ENCODE data around the gene WDR59. TPM values are rescaled to one million over a fixed set of nuclear protein-coding genes. Genes with fewer than 3 reads are reported as not detected.

WDR59 gene
- total and polyA plus RNA-seq, 2 donors (not counting 1 experiment from before 2014, with no cell fraction given) = 52.6 to 127 TPM

DNA sequence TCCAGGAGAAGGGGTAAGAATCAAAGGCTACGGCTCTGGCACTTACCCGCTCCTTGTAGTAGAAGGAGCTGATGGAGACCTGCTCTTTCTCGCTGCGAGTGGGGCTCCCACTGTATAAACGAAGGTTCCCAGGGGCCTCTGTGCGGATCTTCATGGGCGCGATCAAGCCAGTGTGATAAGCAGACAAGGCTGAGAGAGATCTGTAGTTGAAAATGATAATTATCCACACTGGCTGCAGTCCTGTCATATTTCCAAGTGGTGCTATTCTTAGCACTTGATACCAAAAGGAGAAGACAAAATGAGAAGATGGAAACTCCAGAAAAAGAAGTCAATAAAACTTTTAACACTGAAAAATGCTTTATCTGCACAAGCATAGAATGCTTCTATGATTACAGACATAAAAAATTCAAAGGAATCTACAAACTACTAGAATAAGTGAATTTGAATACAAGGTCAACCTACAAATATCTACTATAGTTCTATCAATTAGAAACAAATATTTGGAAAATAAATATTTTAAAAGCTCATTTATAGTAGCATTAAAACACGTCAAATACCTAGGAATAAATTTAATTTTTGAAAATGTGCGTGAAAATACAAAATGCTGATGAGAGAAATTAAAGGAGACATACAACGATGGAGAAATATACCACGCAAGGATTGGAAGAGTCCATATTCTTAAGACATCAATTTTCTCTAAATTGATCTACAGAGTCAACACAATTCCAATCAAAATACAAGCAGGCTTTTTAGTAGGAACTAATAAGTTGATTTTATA is 80.8 kb downstream of the WDR59 start:
- Histone ChIP-seq H3K4me1 (ENCODE audit: control insufficient read depth in 2 of 2, insufficient read depth in 2 of 2, low read length in 2 of 2) (no peaks in the 10 kb centered on the region), H3K4me2 (replicated peaks; ENCODE audit: low read depth, low read length, poor library complexity, severe bottlenecking) (no peak overlapping the region), H3K27ac (ENCODE audit: low read length in 2 of 2) (no peak overlapping the region), H2AFZ (ENCODE audit: insufficient read depth, low read depth, low read length, poor library complexity, severe bottlenecking) (no peak overlapping the region), H3K9me3 (ENCODE audit: control extremely low read depth in 1 of 3, control insufficient read depth in 2 of 3, insufficient read depth in 1 of 3, low read length in 2 of 3) (peaks cover 0 to 4% (median 0%) of the 10 kb centered on the region in 3 donors), H4K20me1 (ENCODE audit: control insufficient read depth, insufficient read depth, low read length, poor library complexity, severe bottlenecking) (no peaks in the 10 kb centered on the region), H3K9ac (ENCODE audit: low read length) (no peak overlapping the region), H3K79me2 (ENCODE audit: control insufficient read depth, insufficient read depth, low read length) (no peaks in the 10 kb centered on the region), H3K27me3 (replicated peaks in 1 of 4; ENCODE audit: control extremely low read depth in 1 of 4, control insufficient read depth in 3 of 4, insufficient read depth in 4 of 4, low read length in 3 of 4) (no peaks in the 10 kb centered on the region), H3K36me3 (replicated peaks in 1 of 2; ENCODE audit: control extremely low read depth in 1 of 2, control insufficient read depth in 1 of 2, extremely low read depth in 1 of 2, insufficient read depth in 2 of 2, low read length in 1 of 2) (peaks cover 11 to 38% of the 10 kb centered on the region in 2 experiments), H3K4me3 (ENCODE audit: control extremely low read depth in 1 of 5, extremely low read depth in 1 of 5, insufficient read depth in 1 of 5, low read depth in 2 of 5, low read length in 4 of 5) (no peak overlapping the region)
- Mint-ChIP-seq H3K4me3 (no peak overlapping the region), H3K27ac (no peak overlapping the region), H3K4me1 (no peaks in the 10 kb centered on the region), H3K9me3 (ENCODE audit: insufficient read depth) (peaks cover 3% of the 10 kb centered on the region), H3K27me3 (no peaks in the 10 kb centered on the region)
- no peak for TF ChIP-seq EZH2 (IDR thresholded peaks at IDR 0.05; ENCODE audit: borderline replicate concordance, insufficient read depth, low read depth, low read length, poor library complexity, severe bottlenecking)
- TF ChIP-seq, protein P1, sequence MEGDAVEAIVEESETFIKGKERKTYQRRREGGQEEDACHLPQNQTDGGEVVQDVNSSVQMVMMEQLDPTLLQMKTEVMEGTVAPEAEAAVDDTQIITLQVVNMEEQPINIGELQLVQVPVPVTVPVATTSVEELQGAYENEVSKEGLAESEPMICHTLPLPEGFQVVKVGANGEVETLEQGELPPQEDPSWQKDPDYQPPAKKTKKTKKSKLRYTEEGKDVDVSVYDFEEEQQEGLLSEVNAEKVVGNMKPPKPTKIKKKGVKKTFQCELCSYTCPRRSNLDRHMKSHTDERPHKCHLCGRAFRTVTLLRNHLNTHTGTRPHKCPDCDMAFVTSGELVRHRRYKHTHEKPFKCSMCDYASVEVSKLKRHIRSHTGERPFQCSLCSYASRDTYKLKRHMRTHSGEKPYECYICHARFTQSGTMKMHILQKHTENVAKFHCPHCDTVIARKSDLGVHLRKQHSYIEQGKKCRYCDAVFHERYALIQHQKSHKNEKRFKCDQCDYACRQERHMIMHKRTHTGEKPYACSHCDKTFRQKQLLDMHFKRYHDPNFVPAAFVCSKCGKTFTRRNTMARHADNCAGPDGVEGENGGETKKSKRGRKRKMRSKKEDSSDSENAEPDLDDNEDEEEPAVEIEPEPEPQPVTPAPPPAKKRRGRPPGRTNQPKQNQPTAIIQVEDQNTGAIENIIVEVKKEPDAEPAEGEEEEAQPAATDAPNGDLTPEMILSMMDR (IDR thresholded peaks at IDR 0.05) = no peak
- WGBS (ENCODE audit: insufficient coverage) = 98% methylated on average over 8 of the region's 12 CpGs
- POLR2A ChIA-PET = no interaction called here
- CTCF ChIA-PET = interaction anchor here (0.7 kb wide), 1 partner anchor 91 kb away, joined by 3 read pairs; no protein-coding TSS in a partner anchor
- ATAC-seq (ENCODE audit: low read depth) = no peak
- intact Hi-C loops (cut with micrococcal nuclease) = no loop called here
- DNase-seq = no peak

DNA sequence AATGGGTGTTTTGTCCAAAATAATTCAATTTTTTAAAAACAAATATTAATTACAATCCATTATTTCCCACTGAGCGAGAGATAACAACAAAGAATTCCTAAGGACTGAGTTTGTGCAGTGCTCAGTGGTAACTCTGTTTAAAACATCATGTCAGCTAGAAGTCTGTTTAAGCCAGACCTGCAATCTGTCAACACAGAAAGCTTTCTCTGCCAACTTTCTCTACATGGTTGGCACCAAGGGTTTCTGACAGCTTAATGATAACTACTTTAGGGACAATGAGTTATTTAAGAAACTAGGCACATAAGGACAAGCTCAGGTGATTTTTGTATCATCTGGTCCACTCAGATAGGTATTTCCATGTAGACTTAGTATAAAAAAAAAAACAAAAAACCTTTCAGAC is 81.8 kb downstream of the WDR59 start:
- H3K27me3 Mint-ChIP-seq = no peaks in the 10 kb centered on the region
- H3K4me3 Mint-ChIP-seq = no peak overlapping the region
- WGBS (ENCODE audit: insufficient coverage) = no CpG with 5 or more reads among the region's 1 CpG
- H4K20me1 ChIP-seq (ENCODE audit: control insufficient read depth, insufficient read depth, low read length, poor library complexity, severe bottlenecking) = no peaks in the 10 kb centered on the region
- H3K79me2 ChIP-seq (ENCODE audit: control insufficient read depth, insufficient read depth, low read length) = no peaks in the 10 kb centered on the region
- H3K27ac Mint-ChIP-seq = no peak overlapping the region
- H3K36me3 ChIP-seq (replicated peaks in 1 of 2; ENCODE audit: control extremely low read depth in 1 of 2, control insufficient read depth in 1 of 2, extremely low read depth in 1 of 2, insufficient read depth in 2 of 2, low read length in 1 of 2) = peaks cover 13 to 42% of the 10 kb centered on the region in 2 experiments
- no peak overlapping the region for H3K4me2 ChIP-seq (replicated peaks; ENCODE audit: low read depth, low read length, poor library complexity, severe bottlenecking)
- H3K9ac ChIP-seq (ENCODE audit: low read length) = no peak overlapping the region
- no peak overlapping the region for H3K27ac ChIP-seq (ENCODE audit: low read length in 2 of 2)
- H3K4me1 ChIP-seq (ENCODE audit: control insufficient read depth in 2 of 2, insufficient read depth in 2 of 2, low read length in 2 of 2) = no peaks in the 10 kb centered on the region
- H3K9me3 Mint-ChIP-seq (ENCODE audit: insufficient read depth) = peaks cover 3% of the 10 kb centered on the region
- no peak overlapping the region for H3K4me3 ChIP-seq (ENCODE audit: control extremely low read depth in 1 of 5, extremely low read depth in 1 of 5, insufficient read depth in 1 of 5, low read depth in 2 of 5, low read length in 4 of 5)
- DNase-seq = no peak
- H3K27me3 ChIP-seq (replicated peaks in 1 of 4; ENCODE audit: control extremely low read depth in 1 of 4, control insufficient read depth in 3 of 4, insufficient read depth in 4 of 4, low read length in 3 of 4) = no peaks in the 10 kb centered on the region
- ATAC-seq (ENCODE audit: low read depth) = no peak
- CTCF ChIA-PET = interaction anchor here (0.7 kb wide), 1 partner anchor 90 kb away, joined by 3 read pairs; no protein-coding TSS in a partner anchor
- POLR2A ChIA-PET = no interaction called here
- H3K9me3 ChIP-seq (ENCODE audit: control extremely low read depth in 1 of 3, control insufficient read depth in 2 of 3, insufficient read depth in 1 of 3, low read length in 2 of 3) = peaks cover 0 to 4% (median 0%) of the 10 kb centered on the region in 3 donors
- no peak for TF ChIP-seq EZH2 (IDR thresholded peaks at IDR 0.05; ENCODE audit: borderline replicate concordance, insufficient read depth, low read depth, low read length, poor library complexity, severe bottlenecking)
- TF ChIP-seq, protein P1 (IDR thresholded peaks at IDR 0.05) = no peak
- intact Hi-C loops (cut with micrococcal nuclease) = no loop called here
- no peaks in the 10 kb centered on the region for H3K4me1 Mint-ChIP-seq
- no peak overlapping the region for H2AFZ ChIP-seq (ENCODE audit: insufficient read depth, low read depth, low read length, poor library complexity, severe bottlenecking)
